Heart right ventricle (tissue), 16 donors: ENCODE results near the gene ALPL. TPM values are rescaled to one million over a fixed set of nuclear protein-coding genes. Genes with fewer than 3 reads are reported as not detected.

Source experiments
- ATAC-seq, 8 donors: fragments of 200-7000 bp; cut with Tn5 transposase; one replicate each; pipeline ENCODE4 v1.9.1; 2020; ENCODE audit warnings: mild to moderate bottlenecking in 8 of 8, moderate library complexity in 8 of 8, moderate number of reproducible peaks in 1 of 8
- DNase-seq, 2 donors: peaks; one replicate each; pipeline ENCODE4 v3.0.0-alpha.2; 2020
- H3K27ac ChIP-seq, 10 donors: fragments of 200-600 bp; sonication (generic) in 2 of 10; one replicate each; pipeline versions ENCODE4 v1.5.0 to v1.8.0; 2020 to 2022; ENCODE audit warnings: mild to moderate bottlenecking in 3 of 10
- H3K27me3 ChIP-seq, 7 donors: fragments of 200-600 bp; one replicate each; pipeline ENCODE4 v1.8.0; 2021 to 2022; ENCODE audit warnings: mild to moderate bottlenecking in 2 of 7
- H3K36me3 ChIP-seq, 9 donors: fragments of 200-600 bp; sonication (generic) in 1 of 9; one replicate each; pipeline versions ENCODE4 v1.5.0 to v1.8.0; 2020 to 2022; ENCODE audit warnings: mild to moderate bottlenecking in 2 of 9
- H3K4me1 ChIP-seq, 9 donors: fragments of 200-600 bp; sonication (generic) in 1 of 9; one replicate each; pipeline versions ENCODE4 v1.5.0 to v1.8.0; 2020 to 2022; ENCODE audit warnings: mild to moderate bottlenecking in 4 of 9
- H3K4me3 ChIP-seq, 10 donors: fragments of 200-600 bp; sonication (generic) in 2 of 10; one replicate each; pipeline versions ENCODE4 v1.5.0 to v1.8.0; 2020 to 2022; ENCODE audit warnings: mild to moderate bottlenecking in 7 of 10, moderate library complexity in 2 of 10
- H3K9me3 ChIP-seq, 11 donors: fragments of 200-600 bp in 10 of 11; sonication (generic) in 2 of 11; one replicate each; pipeline versions ENCODE4 v1.5.0 to v1.8.0; 2013 to 2022; ENCODE audit warnings: mild to moderate bottlenecking in 2 of 11, control low read depth in 1 of 11, moderate library complexity in 1 of 11
- WGBS, 2 donors: extraction: QIAGEN DNeasy Blood & Tissue Kit; methylation state at CpG; one replicate each; pipeline ENCODE4 v1.1.7; 2013; ENCODE audit warnings: inconsistent platforms in 1 of 2; 5-methylcytosine and 5-hydroxymethylcytosine counted together
- intact Hi-C, 10 donors: fragments of 100-400 bp; cut with DNase I; formaldehyde crosslinking; loops; one replicate each; pipeline versions ENCODE4 v1.11.1 to v1.14.2; 2022
- polyA plus RNA-seq, 2 donors: library from polyadenylated mRNA; stranded (reverse); fragments of 200-250 nt; gene quantifications; one replicate each; pipeline ENCODE4 v1.2.3, GENCODE V29; 2013
- total RNA-seq, 10 donors: library from RNA; stranded (reverse); fragmentation: NEBNext Ultra II Directional in 3 of 10; extraction: Animal tissue kit (Norgen Biotek cat#: 25700) in 3 of 10; gene quantifications; one replicate each; pipeline versions ENCODE4 v1.2.1 to v1.2.4, GENCODE V29; 2021 to 2023
- TF ChIP-seq, protein P1 (sequence below), 9 donors: fragments of 200-600 bp; sonication (generic) in 2 of 9; IDR thresholded peaks; one replicate each; pipeline versions ENCODE4 v1.5.0 to v1.8.0; 2021 to 2022; ENCODE audit warnings: antibody characterized with exemption in 9 of 9, mild to moderate bottlenecking in 5 of 9, moderate library complexity in 1 of 9
- donor health status: Arrhythmogenic right ventricular cardiomyopathy.
- donor health status: ischemic (EF 13 %, LVEDD 7.1; RV severe dilation, severe dysfunction).
- donor health status: healthy with polysubstance abuse.
- donor health status: DM: no; HTN: yes; CAD: no.
- donor health status: DM: no; HTN: no; CAD: no.
- donor health status: ischemic (EF 25% LVEDD 6.9; RV normal size, moderate dysfunction).
- donor health status: ischemic (EF 25% LVEDD 5.7; RV mildly dilated, moderate dysfunction).
- donor health status: healthy.
- donor health status: DM: yes; HTN: yes; CAD: no.
- donor health status: Ischemic cardiomyopathy.
- donor health status: ischemic (EF 35%, LVEDD 5.7; RV mildly dilated, moderate dysfunction).
- donor health status: nonischemic (EF 11% LVEDD 7.7; RV severe dilation, severe dysfunction).
- donor health status: DM: yes; HTN: yes; CAD: no.
- donor health status: PGD.
- donor health status: ischemic (EF 29% LVEDD 5.4; RV normal size, mild dysfunction).
- donor health status: nonischemic (EF 23%, LVEDD 6.1; RV moderate dilation, normal function).

Gene ALPL
- total and polyA plus RNA-seq, 12 donors, result 7.1 to 21.1 (median 9.3) TPM

DNA sequence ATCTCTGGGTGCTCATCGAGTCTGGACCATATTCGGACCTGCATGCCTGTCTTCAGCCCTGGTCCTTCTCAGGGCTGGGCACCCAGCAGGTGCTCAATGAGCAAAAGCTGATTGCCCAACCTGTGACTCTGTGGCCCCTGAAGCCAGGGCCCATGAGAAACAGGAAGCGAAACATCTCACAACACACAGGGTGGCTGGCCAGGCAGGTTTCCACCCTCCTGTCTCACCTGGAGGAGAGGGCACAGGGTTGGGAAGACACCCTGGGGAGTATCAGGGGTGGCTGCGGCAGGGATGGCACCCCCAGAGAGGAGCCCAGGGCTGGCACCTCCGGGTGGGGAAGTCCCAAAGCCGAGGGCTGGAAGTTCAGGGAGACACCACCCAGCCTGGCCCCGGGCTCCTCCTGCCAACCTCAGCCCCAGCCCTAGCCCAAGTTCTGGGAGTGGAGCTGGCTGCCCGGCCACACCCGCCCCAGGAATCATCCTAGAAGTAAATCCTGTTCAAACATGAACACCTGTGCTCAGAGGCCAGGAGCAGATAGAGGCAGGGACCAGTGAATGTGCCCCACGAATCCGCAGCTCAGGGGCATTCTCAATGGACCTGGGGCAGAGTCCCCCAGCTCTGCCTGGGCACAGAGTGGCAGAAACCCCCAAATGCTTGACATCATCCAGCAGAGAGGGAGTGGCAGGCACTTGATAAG lies 105.3 kb downstream of the ALPL start:
- 87 to 90% methylated on average over 11 of the region's 11 CpGs for WGBS, 2 donors
- H3K4me3 ChIP-seq, result no peak overlapping the region
- intact Hi-C loops, result no loop called here
- no peak overlapping the region for H3K27ac ChIP-seq
- no peaks in the 10 kb centered on the region for H3K36me3 ChIP-seq
- H3K9me3 ChIP-seq, result no peaks in the 10 kb centered on the region
- TF ChIP-seq, protein P1, sequence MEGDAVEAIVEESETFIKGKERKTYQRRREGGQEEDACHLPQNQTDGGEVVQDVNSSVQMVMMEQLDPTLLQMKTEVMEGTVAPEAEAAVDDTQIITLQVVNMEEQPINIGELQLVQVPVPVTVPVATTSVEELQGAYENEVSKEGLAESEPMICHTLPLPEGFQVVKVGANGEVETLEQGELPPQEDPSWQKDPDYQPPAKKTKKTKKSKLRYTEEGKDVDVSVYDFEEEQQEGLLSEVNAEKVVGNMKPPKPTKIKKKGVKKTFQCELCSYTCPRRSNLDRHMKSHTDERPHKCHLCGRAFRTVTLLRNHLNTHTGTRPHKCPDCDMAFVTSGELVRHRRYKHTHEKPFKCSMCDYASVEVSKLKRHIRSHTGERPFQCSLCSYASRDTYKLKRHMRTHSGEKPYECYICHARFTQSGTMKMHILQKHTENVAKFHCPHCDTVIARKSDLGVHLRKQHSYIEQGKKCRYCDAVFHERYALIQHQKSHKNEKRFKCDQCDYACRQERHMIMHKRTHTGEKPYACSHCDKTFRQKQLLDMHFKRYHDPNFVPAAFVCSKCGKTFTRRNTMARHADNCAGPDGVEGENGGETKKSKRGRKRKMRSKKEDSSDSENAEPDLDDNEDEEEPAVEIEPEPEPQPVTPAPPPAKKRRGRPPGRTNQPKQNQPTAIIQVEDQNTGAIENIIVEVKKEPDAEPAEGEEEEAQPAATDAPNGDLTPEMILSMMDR (IDR thresholded peaks at IDR 0.05), result no peak
- ATAC-seq (no peak), DNase-seq (no peak)
- peaks cover 0 to 8% (median 0%) of the 10 kb centered on the region in 7 donors for H3K27me3 ChIP-seq
- peaks cover 0 to 8% (median 0%) of the 10 kb centered on the region in 9 donors for H3K4me1 ChIP-seq

DNA sequence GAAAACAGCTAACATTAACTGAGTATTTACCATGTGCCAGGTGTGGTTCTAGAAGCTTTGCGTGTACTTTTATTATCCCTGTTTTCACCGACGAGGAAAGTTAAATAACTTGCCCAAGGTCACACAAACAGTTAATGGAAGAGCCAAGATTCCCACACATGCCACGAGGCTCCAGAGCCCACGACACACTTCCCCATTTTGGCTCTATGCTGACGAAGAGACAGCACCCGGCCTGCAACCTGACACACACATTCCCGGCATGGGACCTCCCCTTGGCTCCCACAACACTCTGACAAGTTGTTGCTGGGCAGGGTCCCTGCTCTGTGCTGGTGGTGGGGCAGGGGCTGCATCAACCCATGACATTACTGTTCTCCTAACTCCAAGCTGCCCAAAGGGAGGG lies 107.1 kb downstream of the ALPL start:
- no peak for DNase-seq
- WGBS, 2 donors, result 65 to 78% methylated on average over 8 of the region's 8 CpGs
- H3K27me3 ChIP-seq, result peaks cover 0 to 26% (median 14%) of the 10 kb centered on the region in 7 donors
- H3K27ac ChIP-seq, result no peak overlapping the region
- no peaks in the 10 kb centered on the region for H3K36me3 ChIP-seq
- peaks cover 0 to 19% (median 7%) of the 10 kb centered on the region in 9 donors for H3K4me1 ChIP-seq
- TF ChIP-seq, protein P1 (IDR thresholded peaks at IDR 0.05), result no peak
- no peaks in the 10 kb centered on the region for H3K9me3 ChIP-seq
- intact Hi-C loops, result no loop called here
- no peak overlapping the region for H3K4me3 ChIP-seq
- peak in 1 of 8 donors; percentile 20 for ATAC-seq

- no peak overlapping the region for H3K4me3 ChIP-seq
- peaks cover 0 to 35% (median 19%) of the 10 kb centered on the region in 7 donors for H3K27me3 ChIP-seq
- WGBS, 2 donors, result 95% methylated on average over 16 of the region's 16 CpGs
- DNase-seq (no peak), ATAC-seq (no peak)
- no peaks in the 10 kb centered on the region for H3K9me3 ChIP-seq
- H3K36me3 ChIP-seq, result no peaks in the 10 kb centered on the region
- no peak overlapping the region for H3K27ac ChIP-seq
- TF ChIP-seq, protein P1 (IDR thresholded peaks at IDR 0.05), result no peak
- peaks cover 0 to 19% (median 7%) of the 10 kb centered on the region in 9 donors for H3K4me1 ChIP-seq
- intact Hi-C loops, result no loop called here
Measured at GRCh38 chr1:21617126-21617738, 108.0 kb downstream of the ALPL start.

GRCh38 chr1:21618059-21618458 lies 108.8 kb downstream of the ALPL start:
- ATAC-seq (no peak), DNase-seq (no peak)
- WGBS, 2 donors, result 85 to 93% methylated on average over 7 of the region's 7 CpGs
- Histone ChIP-seq H3K4me1 (peaks cover 0 to 24% (median 7%) of the 10 kb centered on the region in 9 donors), H3K27ac (no peak overlapping the region), H3K36me3 (no peaks in the 10 kb centered on the region), H3K27me3 (peaks cover 0 to 40% (median 23%) of the 10 kb centered on the region in 7 donors), H3K4me3 (no peak overlapping the region), H3K9me3 (no peaks in the 10 kb centered on the region)
- intact Hi-C loops, result no loop called here
- TF ChIP-seq, protein P1 (IDR thresholded peaks at IDR 0.05), result no peak
